PC-9 (cell line): ENCODE results near the gene ANP32A.

Experiments
- CTCF ChIP-seq: fragments of 200-600 bp; sonication (generic); conservative IDR thresholded peaks from 2 replicates; pipeline ENCODE4 v1.6.1; 2017; ENCODE audit warnings: mixed run types, antibody characterized with exemption, mild to moderate bottlenecking, moderate library complexity
- EZH2 ChIP-seq: fragments of 200-600 bp; sonication (generic); IDR thresholded peaks from 2 replicates; pipeline ENCODE4 v1.8.0; 2017; ENCODE audit warnings: antibody characterized with exemption, low read depth

GRCh38 chr15:68787609-68788263, 33.0 kb downstream of the ANP32A start:
- TF ChIP-seq CTCF (no peak), EZH2 (no peak)
